GM19238 (cell line): Measurements from ENCODE around the gene MRPL21.
A peak's percentile ranks its signal among the peaks of the same experiment; 100 is the strongest.

ENCODE experiments used
- DNase-seq: peaks from one replicate; pipeline ENCODE4 v3.0.0; 2011; ENCODE audit warnings: low spot score; ENCODE audit not compliant: insufficient read length

The MRPL21 gene

DNA sequence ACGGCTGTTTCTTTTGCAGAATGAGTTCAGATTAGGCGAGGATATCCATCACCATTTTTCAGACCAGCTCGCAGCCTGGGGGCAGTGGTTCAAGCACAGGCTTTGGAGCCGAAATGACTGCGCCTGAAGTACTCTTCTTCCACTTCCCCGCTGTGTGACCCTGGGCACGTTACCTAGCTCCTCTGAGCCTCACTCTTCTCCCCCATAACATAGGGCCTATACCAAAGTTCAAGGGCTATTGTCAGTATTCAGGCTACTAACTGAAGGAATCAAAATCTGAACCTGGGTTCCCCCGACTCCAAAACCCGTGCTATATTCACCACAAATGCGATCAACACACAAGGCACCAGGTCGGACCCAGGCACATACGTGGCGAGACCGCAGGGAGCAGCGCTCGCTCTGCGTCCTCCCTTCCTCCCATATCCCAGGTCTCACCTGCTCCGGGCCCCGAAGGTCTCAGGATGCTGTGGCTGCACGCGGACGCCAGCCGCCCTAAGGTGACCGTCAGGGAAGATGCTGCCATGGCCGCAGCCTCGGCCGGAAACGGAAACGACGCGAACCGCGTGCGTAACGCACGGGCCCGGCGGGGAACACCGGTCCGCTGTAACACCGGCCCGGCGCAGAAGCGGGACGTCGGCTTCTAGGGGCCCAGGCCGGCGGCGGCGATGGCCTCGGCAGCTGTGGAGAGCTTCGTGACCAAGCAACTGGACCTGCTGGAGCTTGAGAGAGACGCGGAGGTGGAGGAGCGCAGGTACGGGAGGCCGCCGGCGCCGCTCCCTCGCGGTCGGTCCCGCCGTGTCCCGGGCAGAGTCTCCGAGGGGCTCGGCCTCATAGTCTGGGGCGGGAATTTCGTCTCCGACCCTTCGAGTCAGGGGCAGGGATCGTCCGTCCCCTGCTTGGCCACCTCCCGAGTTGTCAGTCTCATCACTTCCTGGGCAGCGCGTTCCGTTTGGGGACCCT lies at the start of gene MRPL21, which contains the start of gene IGHMBP2:
MRPL21 (minus strand) TSS at position 545 of the 960 bp plus-strand sequence; CDS start at position 523, 22 bp downstream.
IGHMBP2 (plus strand) TSS at position 604 of the 960 bp plus-strand sequence; CDS start at position 666, 62 bp downstream.
- peak; percentile 87 for DNase-seq

DNA sequence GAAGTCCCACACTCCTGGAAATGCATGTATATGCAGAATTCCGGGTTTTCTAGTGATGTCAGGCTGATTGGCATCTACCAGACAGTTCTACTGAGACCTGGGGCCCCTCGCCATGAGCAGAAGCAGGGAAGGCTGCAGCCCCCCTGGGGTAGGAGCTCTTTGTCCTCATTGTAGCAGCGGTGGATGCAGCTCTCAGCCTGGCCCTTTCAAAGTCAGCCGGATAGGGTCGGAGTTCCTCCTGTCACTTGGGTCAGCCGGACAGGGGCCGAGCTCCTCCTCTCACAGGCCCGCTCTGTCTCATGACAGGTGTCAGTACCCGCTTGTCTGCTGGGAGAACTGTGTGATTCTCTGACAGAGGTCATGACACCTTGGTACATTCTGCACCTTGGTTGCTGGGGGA lies 47.1 kb upstream of the MRPL21 start:
- DNase-seq = no peak

- DNase-seq = no peak
Observed at GRCh38 chr11:68950270-68950669, 46.6 kb upstream of the MRPL21 start.

DNA sequence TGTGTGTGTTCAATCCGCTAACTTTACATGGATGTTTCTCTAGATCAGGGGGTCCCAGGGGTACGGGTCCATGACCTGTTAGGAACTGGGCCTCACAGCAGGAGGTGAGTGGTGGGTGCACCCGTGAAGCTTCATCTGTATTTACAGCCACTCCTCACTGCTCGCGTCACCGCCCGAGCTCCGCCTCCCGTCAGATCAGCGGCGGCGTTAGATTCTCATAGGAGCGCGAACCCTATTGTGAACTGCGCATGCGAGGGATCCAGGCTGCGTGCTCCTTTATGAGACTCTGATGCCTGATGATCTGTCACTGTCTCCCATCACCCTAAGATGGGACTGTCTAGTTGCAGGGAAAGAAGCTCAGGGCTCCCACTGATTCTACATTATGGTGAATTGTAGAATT lies 45.3 kb upstream of the MRPL21 start:
- DNase-seq = no peak

- DNase-seq = no peak
Observed at GRCh38 chr11:68948496-68948895, 44.9 kb upstream of the MRPL21 start.

- DNase-seq = no peak
Observed at GRCh38 chr11:68947151-68947550, 43.5 kb upstream of the MRPL21 start.

DNA sequence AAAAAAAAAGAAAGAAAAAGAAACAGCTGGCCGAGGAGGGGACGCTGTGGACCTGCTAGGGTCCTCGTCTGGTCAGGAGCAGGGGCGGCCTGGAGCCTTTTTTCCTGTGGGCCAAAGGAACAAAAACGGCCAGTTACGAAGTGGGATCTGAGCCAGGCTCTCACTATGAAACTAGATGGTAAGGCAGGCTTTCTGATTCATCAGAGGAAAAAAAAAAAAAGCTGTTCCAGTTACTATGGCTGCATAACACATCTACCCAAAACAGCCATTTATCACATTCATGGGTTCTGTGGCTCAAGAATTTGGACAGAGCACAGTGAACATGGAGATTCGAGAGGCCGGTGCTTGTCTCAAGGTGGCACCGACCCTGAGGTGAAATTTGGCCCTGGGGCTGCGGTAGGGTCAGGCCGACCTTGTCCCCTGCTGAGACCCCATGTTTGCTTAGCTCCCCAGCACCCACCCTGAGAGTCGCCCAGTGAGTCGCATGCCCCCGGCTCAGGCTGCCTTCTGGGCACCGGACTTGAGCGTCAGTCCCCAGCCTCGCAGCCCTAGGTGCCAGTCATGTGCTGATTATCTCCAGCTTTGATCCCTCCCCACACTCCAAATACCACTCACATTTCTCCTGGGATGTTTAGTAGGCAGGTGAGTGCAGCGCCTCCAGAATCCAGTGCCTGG lies 42.9 kb upstream of the MRPL21 start:
- DNase-seq = no peak

- DNase-seq = no peak
Observed at GRCh38 chr11:68942751-68943271, 39.2 kb upstream of the MRPL21 start.

GRCh38 chr11:68942095-68942620 lies 38.5 kb upstream of the MRPL21 start:
- DNase-seq = no peak

DNA sequence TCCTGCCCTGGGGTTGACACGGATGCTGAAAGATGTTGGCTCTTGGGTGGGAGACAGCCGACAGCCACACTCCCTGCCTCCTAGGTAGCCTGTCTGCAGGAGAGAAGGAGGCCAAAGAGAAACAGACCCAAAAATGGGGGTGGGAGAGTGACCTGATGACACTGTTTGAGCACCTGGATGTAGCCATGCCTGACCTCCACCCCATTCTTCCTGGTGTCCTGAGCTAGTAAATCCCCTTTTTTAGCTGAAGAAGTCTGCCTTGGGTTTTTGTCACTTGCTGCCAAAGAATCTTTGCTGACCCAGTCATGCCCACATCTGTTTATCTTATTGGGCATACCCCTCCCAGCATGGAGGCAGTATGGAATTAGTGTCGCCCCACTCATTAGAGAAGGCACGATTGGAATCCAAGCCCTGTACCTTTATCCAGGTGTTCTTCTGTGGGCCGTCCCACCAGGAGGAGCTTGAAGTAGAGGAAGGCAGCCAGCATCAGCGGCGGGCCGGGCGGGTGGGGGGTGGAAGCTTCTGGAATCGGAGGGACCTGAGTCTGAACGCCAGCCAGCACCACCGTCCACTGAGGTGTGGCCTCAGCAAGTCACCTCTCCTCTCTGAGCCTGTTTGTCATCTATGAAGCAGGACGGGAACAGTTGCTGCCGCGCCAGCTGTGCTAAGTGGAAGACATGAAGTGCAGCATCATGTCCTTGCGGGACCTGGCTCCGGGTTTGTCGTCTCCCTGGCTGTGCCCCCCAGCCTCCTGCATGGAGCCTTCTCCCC lies 37.9 kb upstream of the MRPL21 start:
- DNase-seq = no peak

GRCh38 chr11:68940651-68941323 lies 37.2 kb upstream of the MRPL21 start:
- no peak for DNase-seq

DNA sequence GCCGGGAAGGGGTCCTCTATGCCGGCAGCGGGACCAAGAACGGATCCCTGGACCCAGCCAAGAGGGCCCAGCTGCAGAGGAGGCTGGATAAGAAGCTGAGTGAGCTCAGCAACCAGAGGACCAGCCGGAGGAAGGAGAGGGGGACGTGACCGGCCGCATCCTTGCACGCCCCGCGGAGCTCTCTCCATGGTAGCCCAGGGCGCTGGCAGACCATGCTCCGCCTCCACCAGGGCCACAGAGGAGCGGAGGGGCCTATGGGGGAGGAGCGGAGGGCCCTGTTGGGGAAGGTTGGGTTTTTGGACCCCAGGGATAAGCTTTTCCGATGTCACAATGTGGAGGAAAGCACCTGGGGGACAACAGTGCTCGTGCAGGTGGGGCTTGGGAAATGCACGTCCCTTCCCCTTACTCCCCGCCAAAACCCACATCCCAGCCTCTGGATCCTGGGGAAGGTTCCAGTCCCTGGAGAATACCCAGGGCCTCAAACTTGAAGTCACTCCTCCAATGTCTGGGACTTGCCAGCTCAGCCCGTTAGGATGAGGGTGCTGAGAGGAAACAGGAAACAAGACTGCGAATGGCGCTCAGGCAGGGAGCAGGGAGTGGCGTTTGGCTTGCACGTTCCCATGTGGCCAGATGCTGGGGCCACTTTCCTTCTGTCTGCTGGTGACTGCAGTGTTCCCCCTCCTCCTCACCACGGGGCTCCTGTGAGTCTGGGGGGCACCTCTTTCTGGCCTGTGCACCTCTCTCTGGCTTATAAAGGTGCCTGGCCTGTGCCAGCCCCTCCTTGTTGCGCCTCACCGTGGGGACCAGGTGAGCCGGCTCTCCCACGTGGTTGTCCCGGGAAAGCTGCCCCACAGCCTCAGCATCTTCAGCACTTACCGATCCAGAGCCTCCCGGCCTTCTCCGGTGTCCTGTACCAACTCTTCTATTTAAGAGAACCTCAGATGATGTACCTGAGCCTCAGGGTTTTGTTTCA lies 36.2 kb upstream of the MRPL21 start:
- no peak for DNase-seq

DNA sequence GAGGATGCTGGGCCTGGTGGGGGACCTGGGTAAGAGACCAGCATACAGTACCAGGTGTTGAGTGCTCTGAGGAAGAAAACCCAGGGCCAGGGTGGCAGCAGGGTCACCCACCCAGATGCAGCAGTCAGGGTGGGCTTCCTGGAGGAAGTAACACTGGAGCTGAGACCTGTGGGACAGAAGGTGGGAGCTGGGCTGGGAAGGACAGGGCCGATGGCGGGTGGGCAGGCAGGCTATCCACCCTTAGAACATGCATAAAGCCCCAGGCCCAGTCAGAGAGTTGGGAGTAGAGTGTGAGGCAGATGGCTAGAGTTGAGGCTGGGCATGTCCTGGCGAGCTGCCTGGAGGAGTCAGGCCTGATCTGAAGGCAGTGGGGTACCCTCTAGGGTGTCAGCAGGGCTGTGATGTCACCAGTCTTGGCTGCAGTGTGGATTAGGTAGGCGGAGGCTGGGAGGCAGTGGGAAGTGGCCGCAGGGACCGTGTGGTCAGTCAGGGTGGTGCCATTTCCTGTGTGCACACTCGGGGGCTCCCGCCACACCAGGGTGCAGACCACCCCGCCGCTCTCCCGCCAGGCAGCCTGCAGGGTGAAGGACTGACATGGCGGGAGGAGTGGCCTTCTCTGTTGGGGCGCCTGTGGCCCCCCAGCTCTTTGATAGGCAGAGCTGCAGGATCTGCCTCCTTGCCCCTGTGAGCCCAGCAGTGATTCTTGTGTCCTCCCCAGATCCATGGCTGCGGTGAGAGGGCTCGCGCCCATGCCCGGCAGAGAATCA lies 35.4 kb upstream of the MRPL21 start:
- no peak for DNase-seq

GRCh38 chr11:68938088-68938487 lies 34.5 kb upstream of the MRPL21 start:
- DNase-seq = no peak

- DNase-seq = no peak
Observed at GRCh38 chr11:68936676-68937620, 33.3 kb upstream of the MRPL21 start.

GRCh38 chr11:68936358-68936636 lies 32.7 kb upstream of the MRPL21 start:
- DNase-seq = no peak

GRCh38 chr11:68935516-68936357 lies 32.1 kb upstream of the MRPL21 start:
- no peak for DNase-seq
